HG03565 (cell line): ENCODE results near the gene TMPRSS9.
"Not testable (repeated sequence)": the region's sequence is repeated elsewhere in the genome, so short reads cannot be mapped to it uniquely, and the experiment has no call there.

Experiments used
- ATAC-seq: cut with Tn5 transposase; IDR thresholded peaks from one replicate; pipeline ENCODE4 v1.9.1; 2021; ENCODE audit warnings: mild to moderate bottlenecking, moderate library complexity; ENCODE audit not compliant: unreplicated experiment

The TMPRSS9 gene

DNA sequence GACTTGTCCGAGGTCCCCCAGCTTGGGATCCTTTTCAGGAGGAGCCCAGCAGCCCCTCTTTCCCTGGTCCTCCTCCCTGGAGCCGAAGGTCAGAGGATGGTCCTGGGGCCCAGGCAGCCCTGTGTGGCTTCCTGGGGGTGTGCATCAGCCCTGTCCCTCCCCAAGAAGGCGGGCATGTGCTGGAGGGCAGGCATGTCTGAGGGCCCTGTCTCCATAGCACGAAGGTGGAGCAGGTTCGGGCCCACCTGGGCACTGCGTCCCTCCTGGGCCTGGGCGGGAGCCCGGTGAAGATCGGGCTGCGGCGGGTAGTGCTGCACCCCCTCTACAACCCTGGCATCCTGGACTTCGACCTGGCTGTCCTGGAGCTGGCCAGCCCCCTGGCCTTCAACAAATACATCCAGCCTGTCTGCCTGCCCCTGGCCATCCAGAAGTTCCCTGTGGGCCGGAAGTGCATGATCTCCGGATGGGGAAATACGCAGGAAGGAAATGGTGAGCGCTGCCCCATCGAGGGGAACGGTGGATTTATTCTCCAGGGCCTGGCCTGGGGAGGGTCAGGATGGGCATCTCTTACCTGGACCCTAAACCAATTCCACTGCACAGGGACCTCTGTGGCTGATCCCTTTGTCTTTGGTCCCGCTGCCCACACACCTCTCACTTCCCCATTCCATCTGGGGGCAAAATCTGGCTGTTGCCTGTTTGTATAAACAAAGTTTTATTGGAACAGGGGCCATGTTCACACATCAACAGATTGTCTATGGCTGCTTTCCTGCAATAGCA is 56.4 kb downstream of the TMPRSS9 start:
- no peak for ATAC-seq

DNA sequence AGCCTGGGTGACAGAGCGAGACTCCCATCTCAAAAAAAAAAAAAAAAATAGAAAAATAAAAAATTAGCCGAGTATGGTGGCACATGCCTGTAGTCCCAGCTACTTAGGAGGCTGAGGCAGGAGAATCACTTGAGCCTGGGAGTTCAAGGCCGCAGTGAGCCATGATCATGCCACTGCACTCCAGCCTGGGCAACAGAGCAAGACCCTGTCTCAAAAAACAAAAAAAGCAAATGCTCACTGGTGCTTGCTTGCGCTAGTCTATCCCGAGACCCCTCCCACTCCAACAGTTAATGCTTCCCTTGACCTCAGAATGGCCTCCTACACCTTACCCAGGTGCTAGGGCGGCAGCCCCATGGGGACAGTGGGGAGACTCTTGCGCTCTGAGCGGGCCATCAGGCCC is 57.4 kb downstream of the TMPRSS9 start:
- ATAC-seq: not testable (repeated sequence)

DNA sequence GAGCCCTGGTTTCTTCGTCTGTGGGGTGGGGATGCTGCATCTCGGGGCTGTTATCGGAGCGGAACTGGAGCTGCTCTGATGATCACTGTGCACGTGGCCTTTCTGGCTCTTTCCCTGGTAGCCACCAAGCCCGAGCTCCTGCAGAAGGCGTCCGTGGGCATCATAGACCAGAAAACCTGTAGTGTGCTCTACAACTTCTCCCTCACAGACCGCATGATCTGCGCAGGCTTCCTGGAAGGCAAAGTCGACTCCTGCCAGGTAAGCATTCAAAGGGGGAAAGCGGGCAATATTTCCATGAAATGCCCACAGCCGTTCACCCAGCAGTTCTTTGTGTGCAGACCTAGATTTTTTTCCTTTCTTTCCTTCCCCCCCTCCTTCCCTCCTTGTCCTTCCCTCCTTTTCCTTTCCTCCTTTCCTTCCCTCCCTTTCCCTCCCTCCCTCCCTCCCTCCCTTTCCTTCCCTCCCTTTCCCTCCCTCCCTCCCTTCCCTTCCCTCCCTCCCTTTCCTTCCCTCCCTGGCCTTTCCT is 57.9 kb downstream of the TMPRSS9 start:
- ATAC-seq: no peak

DNA sequence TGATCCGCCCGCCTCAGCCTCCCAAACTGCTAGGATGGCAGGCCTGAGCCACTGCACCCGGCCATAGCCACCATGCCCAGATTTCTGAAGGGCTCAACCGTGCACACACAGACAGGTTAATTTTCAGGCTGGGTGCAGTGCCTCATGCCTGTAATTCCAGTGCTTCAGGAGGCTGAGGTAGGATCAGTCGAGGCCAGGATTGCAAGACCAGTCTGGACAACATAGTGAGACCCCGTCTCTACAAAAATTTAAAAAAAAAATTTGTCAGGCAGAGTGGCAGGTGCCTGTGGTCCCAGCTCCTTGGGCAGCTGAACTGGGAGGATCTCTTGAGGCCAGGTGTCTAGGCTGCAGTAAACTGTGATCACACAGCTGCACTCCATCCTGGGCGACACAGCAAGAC is 59.7 kb downstream of the TMPRSS9 start:
- ATAC-seq: no peak

DNA sequence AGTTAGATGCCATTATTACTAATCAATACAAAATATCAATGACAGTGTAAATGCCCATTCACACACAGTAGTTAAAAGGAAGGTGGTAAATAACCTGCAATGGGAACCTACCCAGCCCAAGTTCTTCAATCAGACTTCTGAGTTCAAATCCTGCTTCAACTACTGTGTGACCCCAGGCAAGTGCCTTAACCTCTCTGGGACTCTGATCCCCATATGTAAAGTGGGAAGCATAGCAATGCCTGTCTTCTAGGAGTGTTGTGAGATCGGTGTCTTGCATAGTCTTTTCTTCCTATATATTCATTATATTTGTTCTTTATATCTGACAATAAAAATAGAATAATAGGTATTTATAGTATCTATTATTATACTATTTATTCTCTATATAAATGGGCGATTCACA is 60.4 kb downstream of the TMPRSS9 start:
- ATAC-seq: no peak

DNA sequence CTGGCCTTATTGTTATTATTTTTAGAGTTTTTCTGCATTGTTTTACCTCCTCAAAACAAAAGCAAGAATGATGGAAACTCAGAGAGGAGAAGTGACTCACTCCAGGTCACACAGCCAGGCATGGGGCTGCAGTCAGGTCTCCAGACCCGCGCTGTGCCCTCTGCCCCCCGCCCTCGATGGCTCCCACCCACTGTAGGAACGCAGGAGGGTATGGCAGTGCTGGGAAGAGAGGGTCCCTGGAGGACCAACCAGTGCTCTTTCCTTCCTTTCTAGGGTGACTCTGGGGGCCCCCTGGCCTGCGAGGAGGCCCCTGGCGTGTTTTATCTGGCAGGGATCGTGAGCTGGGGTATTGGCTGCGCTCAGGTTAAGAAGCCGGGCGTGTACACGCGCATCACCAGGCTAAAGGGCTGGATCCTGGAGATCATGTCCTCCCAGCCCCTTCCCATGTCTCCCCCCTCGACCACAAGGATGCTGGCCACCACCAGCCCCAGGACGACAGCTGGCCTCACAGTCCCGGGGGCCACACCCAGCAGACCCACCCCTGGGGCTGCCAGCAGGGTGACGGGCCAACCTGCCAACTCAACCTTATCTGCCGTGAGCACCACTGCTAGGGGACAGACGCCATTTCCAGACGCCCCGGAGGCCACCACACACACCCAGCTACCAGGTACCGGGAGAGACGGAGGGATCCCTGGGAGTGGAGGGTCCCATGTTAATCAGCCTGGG is 61.7 kb downstream of the TMPRSS9 start:
- no peak for ATAC-seq

DNA sequence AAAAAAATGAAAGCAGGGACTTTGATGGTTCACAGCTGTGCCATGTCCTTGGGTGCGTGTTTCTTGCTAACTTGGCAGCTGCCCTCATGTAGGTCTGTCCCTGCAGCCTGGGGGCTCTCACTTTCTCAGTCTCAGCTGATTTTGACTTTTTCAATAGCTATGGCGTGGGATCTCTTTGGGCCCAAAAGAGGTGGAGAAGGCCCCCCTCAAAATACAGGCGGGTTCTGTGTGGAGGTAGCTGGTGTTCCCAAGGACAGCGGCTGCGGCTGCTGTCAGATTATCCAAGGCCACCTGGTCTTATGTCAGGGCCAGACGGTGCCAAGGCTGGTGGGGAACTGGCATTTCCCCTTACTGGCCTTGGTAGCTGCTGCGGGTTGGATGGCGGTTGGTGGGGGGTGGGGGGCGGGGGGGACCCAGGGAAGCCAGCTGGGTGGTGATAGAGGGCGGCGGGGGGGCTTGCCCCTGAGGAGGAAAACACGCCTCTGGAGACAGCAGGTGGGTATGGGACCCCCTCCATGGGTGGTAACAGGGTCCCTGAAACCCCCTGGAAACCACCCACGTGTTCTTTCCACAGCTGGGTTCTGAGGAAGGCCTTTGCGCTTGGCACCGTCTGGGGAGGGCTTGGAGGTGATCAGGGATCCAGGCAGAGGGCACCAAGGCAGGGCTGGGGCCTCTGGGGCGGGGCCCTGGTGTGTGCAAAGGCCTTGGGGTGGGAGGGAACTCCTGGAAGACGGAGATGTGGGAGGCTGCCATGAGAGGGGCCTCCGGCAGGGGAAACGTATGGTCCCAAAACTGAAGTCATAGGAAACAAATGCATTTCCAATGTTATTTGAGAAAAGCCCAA is 63.2 kb downstream of the TMPRSS9 start:
- no peak for ATAC-seq

DNA sequence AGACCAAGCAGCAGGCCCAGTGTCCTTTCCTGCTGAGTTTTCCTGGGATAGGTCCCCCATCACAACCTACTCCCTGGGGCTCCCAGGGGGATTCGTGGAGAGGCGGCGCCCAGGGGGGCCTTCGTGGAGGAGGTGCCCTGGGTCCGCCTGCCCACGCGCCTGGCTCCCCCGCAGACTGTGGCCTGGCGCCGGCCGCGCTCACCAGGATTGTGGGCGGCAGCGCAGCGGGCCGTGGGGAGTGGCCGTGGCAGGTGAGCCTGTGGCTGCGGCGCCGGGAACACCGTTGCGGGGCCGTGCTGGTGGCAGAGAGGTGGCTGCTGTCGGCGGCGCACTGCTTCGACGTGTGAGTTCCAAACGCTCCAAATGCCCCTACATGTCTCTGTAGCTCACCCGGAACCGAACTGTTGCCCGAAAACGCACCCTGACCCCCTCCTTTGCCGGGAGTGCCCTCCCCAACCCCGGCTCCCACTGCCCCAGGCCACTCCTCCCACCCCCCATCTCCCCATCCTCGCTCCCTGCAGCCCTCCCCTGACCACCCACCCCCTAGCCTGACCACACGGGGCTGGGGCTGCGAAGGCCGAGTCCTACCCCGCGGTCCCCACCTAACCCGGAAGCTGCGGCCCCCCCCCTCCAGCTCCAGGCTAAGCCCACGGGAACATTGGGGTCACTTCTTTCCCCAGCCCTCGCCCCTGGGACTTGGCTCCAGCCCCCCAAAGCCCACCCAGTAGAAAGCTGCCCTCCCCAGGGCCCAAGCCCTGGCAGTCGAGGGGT is 64.0 kb downstream of the TMPRSS9 start:
- no peak for ATAC-seq

DNA sequence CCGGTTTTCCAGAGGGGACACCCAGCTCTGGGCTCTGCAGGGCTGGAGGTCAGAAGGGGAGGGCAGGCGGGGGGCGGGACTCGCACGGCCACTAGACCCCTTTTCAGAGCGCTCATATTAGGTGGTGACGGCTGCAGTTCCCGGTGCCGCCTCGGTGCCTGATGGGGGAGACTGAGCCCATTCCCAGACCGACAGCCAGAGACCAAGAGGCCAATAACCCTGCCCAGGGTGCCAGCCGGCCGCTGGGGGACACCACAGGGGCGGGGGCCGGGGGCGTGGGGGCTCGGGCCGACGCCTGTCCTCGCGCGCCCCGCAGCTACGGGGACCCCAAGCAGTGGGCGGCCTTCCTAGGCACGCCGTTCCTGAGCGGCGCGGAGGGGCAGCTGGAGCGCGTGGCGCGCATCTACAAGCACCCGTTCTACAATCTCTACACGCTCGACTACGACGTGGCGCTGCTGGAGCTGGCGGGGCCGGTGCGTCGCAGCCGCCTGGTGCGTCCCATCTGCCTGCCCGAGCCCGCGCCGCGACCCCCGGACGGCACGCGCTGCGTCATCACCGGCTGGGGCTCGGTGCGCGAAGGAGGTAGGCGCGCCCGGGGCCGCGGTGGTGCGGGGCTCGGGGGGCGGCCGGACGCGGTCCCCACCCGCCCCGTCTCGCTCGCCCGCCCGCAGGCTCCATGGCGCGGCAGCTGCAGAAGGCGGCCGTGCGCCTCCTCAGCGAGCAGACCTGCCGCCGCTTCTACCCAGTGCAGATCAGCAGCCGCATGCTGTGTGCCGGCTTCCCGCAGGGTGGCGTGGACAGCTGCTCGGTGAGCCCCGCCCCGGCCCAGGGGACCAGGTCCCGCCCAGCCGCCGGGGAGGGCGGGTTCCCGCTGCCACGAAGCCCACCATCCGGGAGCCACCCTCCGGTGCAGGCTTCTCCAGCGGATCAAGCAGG is 64.9 kb downstream of the TMPRSS9 start:
- no peak for ATAC-seq

DNA sequence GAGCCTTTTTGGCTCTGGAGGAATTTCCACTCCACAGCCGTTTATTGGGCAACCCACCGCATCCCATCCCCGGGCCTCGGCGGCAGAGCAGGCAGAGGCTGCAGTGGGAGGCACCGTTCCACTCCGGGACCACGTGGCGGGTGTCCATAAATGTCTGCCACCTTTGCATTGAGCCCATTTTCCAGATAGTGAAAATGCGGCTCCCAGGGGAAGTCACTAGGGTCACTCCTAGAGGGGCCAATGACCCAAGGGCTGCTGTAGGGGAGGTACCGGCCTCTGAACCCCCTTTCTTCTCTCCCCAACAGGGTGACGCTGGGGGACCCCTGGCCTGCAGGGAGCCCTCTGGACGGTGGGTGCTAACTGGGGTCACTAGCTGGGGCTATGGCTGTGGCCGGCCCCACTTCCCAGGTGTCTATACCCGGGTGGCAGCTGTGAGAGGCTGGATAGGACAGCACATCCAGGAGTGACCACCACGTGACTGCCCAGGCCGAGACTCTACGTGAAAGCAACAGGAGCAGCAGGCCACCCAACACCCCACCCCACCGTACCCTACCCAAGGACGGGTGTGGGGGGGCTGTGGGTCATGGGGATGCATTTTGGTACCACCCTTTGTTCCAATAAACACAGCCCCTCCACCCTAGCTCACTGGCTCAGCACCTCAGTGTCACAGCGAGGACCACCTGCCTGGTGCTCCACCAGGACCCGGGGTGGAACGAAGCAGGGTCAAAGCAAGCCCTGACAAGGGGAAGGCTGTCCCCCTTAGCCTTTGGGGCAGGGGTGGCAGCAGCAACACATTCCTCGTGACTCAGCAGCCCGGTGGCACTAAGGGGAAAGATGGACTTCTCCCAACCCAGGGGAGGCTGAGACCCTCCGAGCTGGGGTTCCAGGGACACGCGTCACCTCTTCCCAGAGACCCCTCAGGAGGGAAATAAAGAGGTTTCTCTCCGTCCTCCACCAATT is 65.8 kb downstream of the TMPRSS9 start:
- no peak for ATAC-seq

DNA sequence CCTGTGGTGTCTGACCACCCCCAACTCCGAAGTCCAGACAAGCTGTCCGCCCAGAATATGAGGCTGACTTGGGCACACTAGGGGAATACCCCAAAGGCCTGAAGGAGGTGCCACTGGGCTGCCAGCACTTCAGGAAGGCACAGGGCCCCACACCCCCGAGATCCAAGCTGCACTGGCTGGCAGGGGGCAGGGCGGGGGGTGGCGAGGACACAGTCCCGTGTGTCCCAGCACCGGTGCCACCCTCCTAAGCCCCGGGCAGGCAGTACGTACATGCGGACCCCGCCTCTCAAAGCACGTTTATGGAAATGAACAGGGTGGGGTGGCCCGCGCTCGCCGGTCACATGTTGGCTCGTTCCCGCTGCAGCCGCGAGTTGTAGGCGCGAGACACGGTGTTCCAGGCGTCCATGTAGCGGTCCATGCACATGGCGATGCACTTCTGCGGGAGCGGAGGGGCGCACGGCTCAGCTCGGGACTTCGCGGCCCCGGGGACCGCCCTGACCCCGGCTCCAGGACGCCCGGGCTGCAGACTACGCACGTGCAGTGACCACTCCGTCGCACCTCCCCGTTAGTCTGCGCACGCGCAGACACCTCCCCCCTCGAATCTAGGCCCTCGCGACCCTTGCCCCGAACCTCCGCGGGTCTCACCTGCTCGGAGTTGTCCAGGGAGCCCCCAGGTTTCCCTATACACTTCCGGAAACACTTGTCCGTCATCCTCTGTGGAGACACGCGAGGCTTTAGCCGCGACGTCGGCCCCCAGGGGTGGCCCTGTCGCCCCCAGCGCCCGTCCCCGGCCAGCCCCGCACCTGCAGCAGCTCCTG is 66.8 kb downstream of the TMPRSS9 start:
- peak; percentile 5 for ATAC-seq

DNA sequence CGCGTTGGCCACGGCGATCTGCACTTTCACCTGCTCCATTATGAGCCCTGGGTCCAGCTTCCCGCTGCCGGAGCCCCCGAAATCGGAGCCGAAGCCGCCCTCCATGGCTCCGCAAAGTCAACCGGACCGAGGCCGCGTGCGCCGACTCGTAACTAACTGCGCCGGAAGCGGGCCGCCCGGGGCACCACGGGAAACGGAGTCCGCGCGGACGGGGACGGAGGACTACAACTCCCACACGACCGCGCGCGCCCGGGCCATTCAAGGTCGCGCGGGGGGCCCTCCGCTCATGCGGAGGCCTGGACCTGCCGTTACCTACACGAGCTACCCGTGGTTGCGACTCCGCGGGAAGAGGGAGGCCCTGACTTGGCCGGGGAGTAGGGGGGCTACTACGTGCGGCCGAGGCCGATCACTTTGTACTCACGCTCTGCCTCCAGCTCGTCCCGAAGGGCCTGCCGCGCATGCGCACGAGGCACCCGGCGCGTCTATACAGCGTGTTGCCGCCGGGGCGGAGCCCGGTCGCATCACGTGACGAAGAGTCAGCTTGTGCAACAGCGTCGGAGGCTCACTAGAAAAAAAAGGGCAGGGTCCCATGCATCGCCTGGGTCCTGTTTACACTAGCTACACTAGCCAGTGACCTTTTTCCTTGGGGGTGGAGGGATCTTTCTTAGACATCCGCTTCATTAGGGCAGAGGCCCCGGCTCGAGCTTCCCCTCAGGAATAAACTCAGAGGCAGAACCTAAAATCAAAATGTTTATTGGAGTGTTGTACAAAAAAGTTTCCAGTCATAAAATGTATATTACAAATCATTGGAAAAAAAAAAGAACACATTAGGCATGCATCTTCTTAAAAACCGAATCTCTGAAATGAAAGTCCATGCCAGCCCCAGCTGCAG is 67.6 kb downstream of the TMPRSS9 start, which contains the start of gene TIMM13:
Gene TIMM13 (minus strand): TSS at position 158 of the 892 bp plus-strand sequence. CDS start 53 bp downstream, at position 105.
- ATAC-seq: peak; percentile 67

DNA sequence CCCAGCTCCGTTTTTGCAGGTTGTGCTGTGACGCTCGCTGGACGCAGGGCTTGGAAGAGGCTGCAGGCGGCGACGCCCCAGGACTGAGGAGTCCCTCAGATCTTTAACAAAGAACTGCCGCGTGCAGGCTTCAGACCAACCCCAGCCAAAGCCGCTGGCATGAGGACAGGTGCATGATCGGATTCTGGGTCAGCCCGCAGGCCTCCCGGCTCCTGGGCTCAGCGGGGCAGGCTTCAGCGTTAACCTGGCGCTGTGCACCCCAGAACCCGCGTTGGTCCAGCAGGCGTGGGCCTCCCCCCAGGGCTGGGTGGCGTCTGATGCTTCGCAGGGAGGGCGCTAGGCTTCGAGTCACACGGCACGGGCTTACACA is 68.2 kb downstream of the TMPRSS9 start:
- no peak for ATAC-seq

DNA sequence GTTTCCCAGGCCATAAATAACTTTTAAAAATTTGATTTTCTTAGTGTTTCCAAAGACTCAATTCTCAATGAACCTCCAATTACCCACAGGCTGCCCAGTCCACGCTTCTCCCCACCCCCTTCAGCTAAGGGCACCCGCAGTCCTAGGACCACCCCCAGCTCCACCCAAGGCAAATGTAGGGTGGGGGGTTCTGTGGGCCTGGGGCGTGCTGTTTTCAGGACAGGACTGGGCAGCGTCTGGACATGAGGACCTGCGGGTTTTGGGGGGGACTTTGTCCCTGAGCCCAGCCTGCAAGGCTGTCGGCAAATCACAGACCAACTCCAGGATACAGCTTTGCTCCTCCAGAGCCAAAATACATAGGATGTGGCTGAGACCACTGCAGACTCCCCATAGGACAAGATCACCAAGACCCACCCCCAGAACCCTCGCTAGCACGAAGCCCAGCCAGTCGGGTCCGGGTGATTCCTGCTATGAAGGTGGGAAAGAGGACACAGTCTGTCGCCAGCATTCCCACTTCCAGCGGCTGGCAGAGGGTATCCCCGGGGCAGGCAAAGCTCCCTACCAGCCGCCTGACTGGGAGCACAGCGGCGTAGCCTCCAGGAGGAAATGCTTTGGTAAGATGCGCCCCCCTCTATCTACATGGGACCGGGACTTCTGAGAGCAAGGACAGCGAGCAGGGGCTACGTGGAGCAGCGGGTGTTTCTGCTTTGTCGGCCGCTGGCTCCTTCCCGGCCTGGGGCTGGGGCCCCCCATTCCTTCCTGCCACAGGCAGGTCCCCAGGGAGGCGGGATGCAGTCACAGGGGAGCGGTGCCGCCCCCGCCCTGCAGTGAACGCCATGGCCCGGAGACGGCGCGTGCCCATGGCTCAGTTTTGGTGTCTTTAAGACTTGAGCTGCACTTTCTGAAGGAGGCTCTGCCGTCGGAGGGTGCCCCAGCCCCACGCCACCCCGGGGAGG is 69.0 kb downstream of the TMPRSS9 start:
- ATAC-seq: no peak

DNA sequence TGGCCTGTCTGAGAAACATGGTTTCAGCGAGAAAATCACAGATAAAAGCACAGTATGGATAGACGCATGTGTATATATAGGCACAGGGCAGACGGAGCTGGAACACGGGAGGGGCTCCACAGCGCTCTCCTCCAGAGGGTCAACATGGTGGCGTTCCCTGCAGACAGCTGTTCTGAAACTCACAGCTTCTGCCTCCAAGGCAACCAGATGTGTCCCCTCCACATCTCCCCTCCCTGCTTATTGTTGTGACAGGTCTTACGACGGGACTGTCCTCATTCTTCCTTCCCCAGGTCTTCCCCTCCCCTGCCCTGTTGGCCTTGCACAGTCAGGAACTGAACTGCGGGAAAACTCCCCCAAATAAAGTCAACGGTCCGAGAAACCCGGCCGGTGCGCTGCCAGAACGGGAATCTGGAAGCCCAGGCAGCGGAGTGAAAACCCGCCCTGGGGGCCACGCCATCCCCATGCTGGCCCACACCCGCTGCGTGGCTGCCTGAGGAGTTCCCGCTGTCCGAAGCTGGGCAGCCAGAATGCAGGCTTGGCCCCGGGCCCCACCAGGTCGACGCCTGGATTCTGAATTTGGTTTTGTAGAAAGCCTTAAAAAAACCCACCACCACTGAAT is 70.0 kb downstream of the TMPRSS9 start:
- ATAC-seq: no peak
